A673 (cell line): Measurements from ENCODE around the gene MYL3. TPM values are rescaled to one million over a fixed set of nuclear protein-coding genes. Genes with fewer than 3 reads are reported as not detected.

Experiments used
- BruUV-seq: library from RNA; stranded (reverse); fragments of 400-500 nt; replicated peaks from 2 replicates; lab custom pipeline; 2021; lab: Mats Ljungman, UMichigan
- CTCF ChIA-PET: fragments of 300-600 bp; sonication (Branson Sonifier 250); formaldehyde crosslinking; loops from one replicate; lab custom pipeline; 2022; ENCODE audit warnings: antibody characterized with exemption; lab: Charles Lee
- POLR2A ChIA-PET: fragments of 300-600 bp; sonication (Branson Sonifier 250); formaldehyde crosslinking; loops from one replicate; lab custom pipeline; 2022; ENCODE audit warnings: antibody characterized with exemption; ENCODE audit not compliant: low non-redundant PET; lab: Charles Lee
- DNase-seq: peaks from one replicate; pipeline ENCODE4 v3.0.0-alpha.2; 2015; ENCODE audit warnings: low spot score
- H3K27ac ChIP-seq: fragments of 200-600 bp; sonication (generic); 2 replicates; pipeline ENCODE4 v1.5.1; 2016; ENCODE audit warnings: mixed run types, low read depth, mild to moderate bottlenecking, mixed read lengths, antibody characterized with exemption, low read length; ENCODE audit not compliant: poor library complexity, severe bottlenecking
- H3K27me3 ChIP-seq: fragments of 200-600 bp; sonication (generic); replicated peaks from 2 replicates; pipeline ENCODE4 v1.6.1; 2017; ENCODE audit warnings: mixed run types, low read depth, mild to moderate bottlenecking, mixed read lengths, antibody characterized with exemption, low read length; ENCODE audit not compliant: insufficient read depth, poor library complexity
- H3K36me3 ChIP-seq: fragments of 200-600 bp; sonication (generic); 2 replicates; pipeline ENCODE4 v1.6.1; 2016; ENCODE audit warnings: mixed run types, mild to moderate bottlenecking, mixed read lengths, antibody characterized with exemption, low read length; ENCODE audit not compliant: insufficient read depth, poor library complexity, severe bottlenecking
- H3K4me1 ChIP-seq: fragments of 200-600 bp; sonication (generic); 2 replicates; pipeline ENCODE4 v1.6.1; 2017; ENCODE audit warnings: mixed run types, mild to moderate bottlenecking, mixed read lengths, antibody characterized with exemption, low read length; ENCODE audit not compliant: insufficient read depth, poor library complexity, severe bottlenecking
- H3K4me3 ChIP-seq: fragments of 200-600 bp; sonication (generic); 2 replicates; pipeline ENCODE4 v1.5.1; 2016; ENCODE audit warnings: low read depth, mixed run types, mild to moderate bottlenecking, mixed read lengths, low read length; ENCODE audit not compliant: poor library complexity, severe bottlenecking
- H3K9me3 ChIP-seq: fragments of 200-600 bp; sonication (generic); 2 replicates; pipeline ENCODE4 v1.6.1; 2016; ENCODE audit warnings: mixed run types, low read depth, mild to moderate bottlenecking, mixed read lengths, antibody characterized with exemption, low read length; ENCODE audit not compliant: poor library complexity, severe bottlenecking
- CTCF ChIP-seq: fragments of 300-800, 200-600 bp; sonication (generic); conservative IDR thresholded peaks from 2 replicates; pipeline ENCODE4 v1.5.1; 2017; ENCODE audit warnings: low read depth, mild to moderate bottlenecking, antibody characterized with exemption, low read length, moderate library complexity, mixed read lengths
- EZH2 ChIP-seq: fragments of 200-600 bp; sonication (generic); IDR thresholded peaks from 2 replicates; pipeline ENCODE4 v1.6.1; 2017; ENCODE audit warnings: borderline replicate concordance, low read depth, mild to moderate bottlenecking, mixed read lengths, antibody characterized with exemption, low read length; ENCODE audit not compliant: poor library complexity, severe bottlenecking
- intact Hi-C: fragments of 100-400 bp; cut with micrococcal nuclease; formaldehyde crosslinking; loops from one replicate; pipeline ENCODE4 v1.10.0; 2022; ENCODE audit not compliant: unreplicated experiment
- total RNA-seq: library from RNA; stranded (reverse); gene quantifications from 2 replicates; pipeline ENCODE4 v1.2.3, GENCODE V29; 2021

The MYL3 gene
- total RNA-seq, 1 experiment from 2014 or later, result not detected

DNA sequence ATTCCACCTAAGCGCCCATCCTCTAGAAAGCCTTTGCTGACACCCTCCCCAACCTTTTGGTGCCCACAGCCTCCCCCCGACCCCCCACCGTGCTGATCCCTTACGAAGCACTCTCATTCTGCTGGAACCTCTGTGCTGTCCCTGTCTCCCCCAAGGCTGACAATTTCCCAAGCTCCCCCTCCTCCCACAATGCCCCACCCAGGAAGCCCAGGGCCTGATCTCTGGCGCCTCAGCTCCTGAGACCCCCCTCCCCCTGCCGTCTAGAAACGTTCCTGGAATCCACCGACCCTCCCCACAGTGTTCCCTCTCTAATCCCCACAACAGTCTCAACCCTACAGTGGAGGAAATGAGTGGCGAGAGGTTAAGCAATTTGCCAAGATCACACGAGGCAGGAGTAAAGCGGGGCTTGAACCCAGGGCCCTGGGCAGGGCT, 18.3 kb downstream of the MYL3 start:
- ChIA-PET POLR2A (no interaction called here), CTCF (no interaction called here)
- no TSS peak for BruUV-seq
- Histone ChIP-seq H3K27me3 (no peaks in the 10 kb centered on the region), H3K9me3 (no peaks in the 10 kb centered on the region), H3K36me3 (no peaks in the 10 kb centered on the region), H3K4me1 (no peaks in the 10 kb centered on the region), H3K27ac (no peak overlapping the region), H3K4me3 (no peak overlapping the region)
- no peak for TF ChIP-seq EZH2
- no peak for TF ChIP-seq CTCF
- DNase-seq, result no peak
- intact Hi-C loops, result no loop called here

GRCh38 chr3:46844397-46844796, 18.8 kb downstream of the MYL3 start:
- no peak for TF ChIP-seq CTCF
- TF ChIP-seq EZH2, result no peak
- DNase-seq, result no peak
- BruUV-seq, result no TSS peak
- ChIA-PET CTCF (no interaction called here), POLR2A (no interaction called here)
- H3K27ac ChIP-seq, result no peak overlapping the region
- H3K4me1 ChIP-seq, result no peaks in the 10 kb centered on the region
- no peaks in the 10 kb centered on the region for H3K9me3 ChIP-seq
- H3K4me3 ChIP-seq, result no peak overlapping the region
- no peaks in the 10 kb centered on the region for H3K27me3 ChIP-seq
- intact Hi-C loops, result no loop called here
- no peaks in the 10 kb centered on the region for H3K36me3 ChIP-seq

DNA sequence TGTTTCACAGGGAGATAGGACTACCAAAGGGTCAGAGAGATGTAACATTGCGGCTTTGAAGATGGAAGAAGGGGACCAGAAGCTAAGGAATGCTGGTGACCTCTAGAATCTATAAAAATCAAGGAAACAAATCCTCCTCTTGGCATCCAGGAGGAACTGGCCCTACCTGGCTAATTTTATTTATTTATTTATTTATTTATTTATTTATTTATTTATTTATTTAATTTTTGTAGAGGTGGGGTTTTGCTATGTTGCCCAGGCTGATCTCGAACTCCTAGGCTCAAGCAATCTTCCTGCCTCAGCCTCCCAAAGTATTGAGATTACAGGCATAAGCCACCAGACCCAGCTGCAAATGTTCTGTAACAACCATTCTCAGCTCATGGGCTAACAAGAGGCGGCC, 19.7 kb downstream of the MYL3 start:
- H3K4me3 ChIP-seq, result no peak overlapping the region
- H3K9me3 ChIP-seq, result no peaks in the 10 kb centered on the region
- TF ChIP-seq CTCF (no peak), EZH2 (no peak)
- H3K27me3 ChIP-seq, result no peaks in the 10 kb centered on the region
- H3K27ac ChIP-seq, result no peak overlapping the region
- CTCF ChIA-PET, result no interaction called here
- POLR2A ChIA-PET, result no interaction called here
- BruUV-seq, result no TSS peak
- intact Hi-C loops, result no loop called here
- no peaks in the 10 kb centered on the region for H3K36me3 ChIP-seq
- no peak for DNase-seq
- H3K4me1 ChIP-seq, result no peaks in the 10 kb centered on the region
